ENCODE results near the gene EIF4A3. TPM values are rescaled to one million over a fixed set of nuclear protein-coding genes. Genes with fewer than 3 reads are reported as not detected.

EIF4A3 gene
- total RNA-seq, 1 experiment from 2014 or later, result 160 TPM

GRCh38 chr17:80115159-80115558 lies 31.8 kb downstream of the EIF4A3 start (continued):
- TF ChIP-seq ZNF281 (CRISPR knock-in tag; IDR thresholded peaks at IDR 0.05) (no peak), CDX4 (CRISPR knock-in tag; IDR thresholded peaks at IDR 0.05; ENCODE audit: borderline replicate concordance) (no peak), ZNF232 (CRISPR knock-in tag; IDR thresholded peaks at IDR 0.05) (no peak), HMGA2 (CRISPR knock-in tag; IDR thresholded peaks at IDR 0.05) (no peak), NR2C2 (CRISPR knock-in tag; IDR thresholded peaks at IDR 0.05) (no peak), FOXP1 (CRISPR knock-in tag; IDR thresholded peaks at IDR 0.05; ENCODE audit: borderline replicate concordance) (no peak), ZNF317 (CRISPR knock-in tag; IDR thresholded peaks at IDR 0.05; ENCODE audit: borderline replicate concordance, low read depth) (no peak), ZNF423 (CRISPR knock-in tag; IDR thresholded peaks at IDR 0.05) (no peak), ZSCAN18 (CRISPR knock-in tag; IDR thresholded peaks at IDR 0.05) (no peak)
- TF ChIP-seq, protein P1, sequence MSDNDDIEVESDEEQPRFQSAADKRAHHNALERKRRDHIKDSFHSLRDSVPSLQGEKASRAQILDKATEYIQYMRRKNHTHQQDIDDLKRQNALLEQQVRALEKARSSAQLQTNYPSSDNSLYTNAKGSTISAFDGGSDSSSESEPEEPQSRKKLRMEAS (CRISPR knock-in tag; IDR thresholded peaks at IDR 0.05), result no peak
- TF ChIP-seq, protein P2, sequence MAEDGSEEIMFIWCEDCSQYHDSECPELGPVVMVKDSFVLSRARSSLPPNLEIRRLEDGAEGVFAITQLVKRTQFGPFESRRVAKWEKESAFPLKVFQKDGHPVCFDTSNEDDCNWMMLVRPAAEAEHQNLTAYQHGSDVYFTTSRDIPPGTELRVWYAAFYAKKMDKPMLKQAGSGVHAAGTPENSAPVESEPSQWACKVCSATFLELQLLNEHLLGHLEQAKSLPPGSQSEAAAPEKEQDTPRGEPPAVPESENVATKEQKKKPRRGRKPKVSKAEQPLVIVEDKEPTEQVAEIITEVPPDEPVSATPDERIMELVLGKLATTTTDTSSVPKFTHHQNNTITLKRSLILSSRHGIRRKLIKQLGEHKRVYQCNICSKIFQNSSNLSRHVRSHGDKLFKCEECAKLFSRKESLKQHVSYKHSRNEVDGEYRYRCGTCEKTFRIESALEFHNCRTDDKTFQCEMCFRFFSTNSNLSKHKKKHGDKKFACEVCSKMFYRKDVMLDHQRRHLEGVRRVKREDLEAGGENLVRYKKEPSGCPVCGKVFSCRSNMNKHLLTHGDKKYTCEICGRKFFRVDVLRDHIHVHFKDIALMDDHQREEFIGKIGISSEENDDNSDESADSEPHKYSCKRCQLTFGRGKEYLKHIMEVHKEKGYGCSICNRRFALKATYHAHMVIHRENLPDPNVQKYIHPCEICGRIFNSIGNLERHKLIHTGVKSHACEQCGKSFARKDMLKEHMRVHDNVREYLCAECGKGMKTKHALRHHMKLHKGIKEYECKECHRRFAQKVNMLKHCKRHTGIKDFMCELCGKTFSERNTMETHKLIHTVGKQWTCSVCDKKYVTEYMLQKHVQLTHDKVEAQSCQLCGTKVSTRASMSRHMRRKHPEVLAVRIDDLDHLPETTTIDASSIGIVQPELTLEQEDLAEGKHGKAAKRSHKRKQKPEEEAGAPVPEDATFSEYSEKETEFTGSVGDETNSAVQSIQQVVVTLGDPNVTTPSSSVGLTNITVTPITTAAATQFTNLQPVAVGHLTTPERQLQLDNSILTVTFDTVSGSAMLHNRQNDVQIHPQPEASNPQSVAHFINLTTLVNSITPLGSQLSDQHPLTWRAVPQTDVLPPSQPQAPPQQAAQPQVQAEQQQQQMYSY (CRISPR knock-in tag; IDR thresholded peaks at IDR 0.05), result no peak
- TF ChIP-seq, protein P3, sequence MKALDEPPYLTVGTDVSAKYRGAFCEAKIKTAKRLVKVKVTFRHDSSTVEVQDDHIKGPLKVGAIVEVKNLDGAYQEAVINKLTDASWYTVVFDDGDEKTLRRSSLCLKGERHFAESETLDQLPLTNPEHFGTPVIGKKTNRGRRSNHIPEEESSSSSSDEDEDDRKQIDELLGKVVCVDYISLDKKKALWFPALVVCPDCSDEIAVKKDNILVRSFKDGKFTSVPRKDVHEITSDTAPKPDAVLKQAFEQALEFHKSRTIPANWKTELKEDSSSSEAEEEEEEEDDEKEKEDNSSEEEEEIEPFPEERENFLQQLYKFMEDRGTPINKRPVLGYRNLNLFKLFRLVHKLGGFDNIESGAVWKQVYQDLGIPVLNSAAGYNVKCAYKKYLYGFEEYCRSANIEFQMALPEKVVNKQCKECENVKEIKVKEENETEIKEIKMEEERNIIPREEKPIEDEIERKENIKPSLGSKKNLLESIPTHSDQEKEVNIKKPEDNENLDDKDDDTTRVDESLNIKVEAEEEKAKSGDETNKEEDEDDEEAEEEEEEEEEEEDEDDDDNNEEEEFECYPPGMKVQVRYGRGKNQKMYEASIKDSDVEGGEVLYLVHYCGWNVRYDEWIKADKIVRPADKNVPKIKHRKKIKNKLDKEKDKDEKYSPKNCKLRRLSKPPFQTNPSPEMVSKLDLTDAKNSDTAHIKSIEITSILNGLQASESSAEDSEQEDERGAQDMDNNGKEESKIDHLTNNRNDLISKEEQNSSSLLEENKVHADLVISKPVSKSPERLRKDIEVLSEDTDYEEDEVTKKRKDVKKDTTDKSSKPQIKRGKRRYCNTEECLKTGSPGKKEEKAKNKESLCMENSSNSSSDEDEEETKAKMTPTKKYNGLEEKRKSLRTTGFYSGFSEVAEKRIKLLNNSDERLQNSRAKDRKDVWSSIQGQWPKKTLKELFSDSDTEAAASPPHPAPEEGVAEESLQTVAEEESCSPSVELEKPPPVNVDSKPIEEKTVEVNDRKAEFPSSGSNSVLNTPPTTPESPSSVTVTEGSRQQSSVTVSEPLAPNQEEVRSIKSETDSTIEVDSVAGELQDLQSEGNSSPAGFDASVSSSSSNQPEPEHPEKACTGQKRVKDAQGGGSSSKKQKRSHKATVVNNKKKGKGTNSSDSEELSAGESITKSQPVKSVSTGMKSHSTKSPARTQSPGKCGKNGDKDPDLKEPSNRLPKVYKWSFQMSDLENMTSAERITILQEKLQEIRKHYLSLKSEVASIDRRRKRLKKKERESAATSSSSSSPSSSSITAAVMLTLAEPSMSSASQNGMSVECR (CRISPR knock-in tag; IDR thresholded peaks at IDR 0.05; ENCODE audit: borderline replicate concordance), result no peak

- H3K36me3 Mint-ChIP-seq, result peaks cover 14% of the 10 kb centered on the region
- TF ChIP-seq ZNF423 (CRISPR knock-in tag; IDR thresholded peaks at IDR 0.05), result no peak
- no peak for TF ChIP-seq ZNF671 (CRISPR knock-in tag; IDR thresholded peaks at IDR 0.05)
- TF ChIP-seq, protein P2 (CRISPR knock-in tag; IDR thresholded peaks at IDR 0.05), result no peak
- no peak for TF ChIP-seq FOXJ3 (CRISPR knock-in tag; IDR thresholded peaks at IDR 0.05; ENCODE audit: borderline replicate concordance)
- no peak for TF ChIP-seq FOXP1 (CRISPR knock-in tag; IDR thresholded peaks at IDR 0.05; ENCODE audit: borderline replicate concordance)
- no peak for TF ChIP-seq ZNF138 (CRISPR knock-in tag; conservative IDR thresholded peaks at IDR 0.05)
- TF ChIP-seq CTCF (IDR thresholded peaks at IDR 0.05), result no peak
- no peak for TF ChIP-seq ZNF232 (CRISPR knock-in tag; IDR thresholded peaks at IDR 0.05)
Measured at GRCh38 chr17:80114758-80115157, 32.2 kb downstream of the EIF4A3 start.

More at GRCh38 chr17:80114758-80115157, 32.2 kb downstream of the EIF4A3 start:
- ATAC-seq, result no peak
- peaks cover 7% of the 10 kb centered on the region; the same call in 1 of the 2 replicates for H3K9me3 Mint-ChIP-seq
- no peaks in the 10 kb centered on the region; the same call in 1 of the 2 replicates for H3K27me3 Mint-ChIP-seq (ENCODE audit: low read depth)
- ChIA-PET CTCF (interaction anchor here (2.1 to 2.5 kb wide), 2 partner anchors 10 to 14 kb away, joined by 14 to 19 read pairs; partner anchors contain the start of gene GAA), POLR2A (no interaction called here)
- DNase-seq (ENCODE audit: low spot score), result no peak
- no peak overlapping the region for H3K4me3 Mint-ChIP-seq
- peaks cover 6% of the 10 kb centered on the region; the same call in 1 of the 2 replicates for H3K4me1 Mint-ChIP-seq
- no peak overlapping the region for H3K27ac Mint-ChIP-seq
